Fibroblast of skin of left quadriceps (primary cell): ENCODE data around the gene ARF4.

Source experiments
- DNase-seq, 2 experiments: peaks; one replicate each; pipeline ENCODE4 v3.0.0-alpha.2; 2013; ENCODE audit warnings: low read depth in 2 of 2

ARF4 gene

DNA sequence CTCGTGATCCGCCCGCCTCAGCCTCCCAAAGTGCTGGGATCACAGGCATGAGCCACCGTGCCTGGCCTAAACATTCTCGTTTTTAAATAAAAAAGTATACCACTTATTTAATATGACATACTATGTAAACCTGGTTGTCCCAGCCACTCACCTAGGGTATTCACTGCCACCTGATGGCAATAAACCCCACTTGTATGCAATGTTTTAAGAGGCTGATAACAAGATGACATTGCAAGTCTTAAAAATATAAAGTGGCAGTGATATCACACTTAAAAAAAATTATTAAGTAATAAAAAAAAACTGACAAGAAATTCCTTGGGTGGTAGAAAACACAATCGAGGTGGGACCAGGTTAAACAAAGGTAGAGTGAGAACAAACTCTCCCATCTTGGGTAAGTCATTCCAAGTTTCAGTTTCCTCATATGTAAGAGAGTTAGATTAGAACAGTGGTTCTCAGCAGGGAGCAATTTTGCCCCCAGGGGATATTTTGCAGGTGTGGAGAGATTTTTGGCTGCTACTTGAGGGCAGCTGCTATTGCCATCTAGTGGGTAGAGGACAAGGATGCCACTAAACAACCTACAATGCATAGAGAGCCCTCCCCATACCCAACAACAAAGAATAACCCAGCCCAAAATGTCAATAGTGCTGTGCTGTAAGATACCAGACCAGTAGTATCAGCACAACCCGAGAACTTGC is 14.5 kb downstream of the ARF4 start:
- DNase-seq = no peak

DNA sequence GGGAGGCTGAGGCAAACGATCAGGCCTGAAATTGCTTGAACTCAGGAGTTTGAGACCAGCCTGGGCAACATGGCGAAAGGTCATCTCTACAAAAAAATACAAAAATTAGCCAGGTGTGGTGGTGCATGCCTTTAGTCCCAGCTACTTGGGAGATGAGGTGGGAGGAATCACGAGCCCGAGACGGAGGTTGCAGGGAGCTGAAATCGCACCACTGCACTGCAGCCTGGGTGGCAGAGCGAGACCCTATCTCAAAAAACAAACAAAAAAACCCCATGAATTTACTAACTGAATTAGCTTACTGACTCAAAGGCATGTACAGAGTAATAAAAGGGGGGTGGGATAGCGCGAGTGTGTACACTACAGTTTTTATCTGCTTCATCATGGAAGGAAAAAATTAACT is 19.3 kb downstream of the ARF4 start:
- no peak for DNase-seq

DNA sequence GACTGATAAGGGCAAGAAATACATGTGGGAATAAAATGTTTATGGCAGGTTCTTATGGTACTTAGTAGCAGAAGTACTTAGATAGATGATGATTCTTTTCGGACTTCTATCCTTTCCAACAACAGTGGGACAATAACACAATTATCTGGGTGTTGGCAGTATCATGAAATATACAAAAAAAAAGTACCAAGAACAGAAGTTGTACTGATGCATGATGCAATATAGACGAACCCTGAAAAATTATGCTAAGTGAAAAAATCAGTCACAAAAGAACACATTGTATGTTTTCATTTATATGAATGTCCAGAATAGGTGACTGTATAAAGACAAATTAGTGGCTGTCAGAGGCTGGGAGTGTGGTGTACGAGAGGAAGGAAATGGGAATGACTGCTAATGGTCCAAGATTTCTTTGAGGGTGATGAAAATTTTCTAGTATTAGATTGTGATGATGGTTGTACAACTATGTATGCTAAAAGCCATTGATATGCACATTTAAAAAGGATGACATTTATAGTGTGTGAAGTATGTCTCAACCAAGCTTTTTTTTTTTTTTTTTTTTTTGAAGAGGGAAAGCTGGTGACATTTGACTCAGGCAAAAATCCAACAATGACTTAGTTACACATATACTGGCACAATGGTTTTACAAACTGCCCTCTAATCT is 21.0 kb downstream of the ARF4 start:
- no peak for DNase-seq

DNA sequence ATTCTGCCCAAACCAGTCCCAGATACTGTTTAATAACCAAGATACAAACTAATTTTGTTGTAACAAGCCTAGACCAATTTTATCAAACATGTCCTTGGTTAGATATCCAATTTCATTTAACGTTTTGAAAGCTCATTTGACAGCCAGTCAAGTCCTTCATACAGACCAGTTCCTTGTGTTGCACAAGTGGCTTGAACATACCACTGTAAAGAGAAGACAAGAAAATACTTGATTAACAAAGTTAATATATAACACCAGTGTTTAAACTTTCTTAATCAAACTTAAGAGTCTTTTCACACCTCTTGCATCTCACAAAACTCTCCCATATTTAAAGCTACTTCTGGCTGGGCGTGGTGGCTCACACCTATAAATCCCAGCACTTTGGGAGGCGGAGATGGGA is 25.0 kb downstream of the ARF4 start:
- no peak for DNase-seq

DNA sequence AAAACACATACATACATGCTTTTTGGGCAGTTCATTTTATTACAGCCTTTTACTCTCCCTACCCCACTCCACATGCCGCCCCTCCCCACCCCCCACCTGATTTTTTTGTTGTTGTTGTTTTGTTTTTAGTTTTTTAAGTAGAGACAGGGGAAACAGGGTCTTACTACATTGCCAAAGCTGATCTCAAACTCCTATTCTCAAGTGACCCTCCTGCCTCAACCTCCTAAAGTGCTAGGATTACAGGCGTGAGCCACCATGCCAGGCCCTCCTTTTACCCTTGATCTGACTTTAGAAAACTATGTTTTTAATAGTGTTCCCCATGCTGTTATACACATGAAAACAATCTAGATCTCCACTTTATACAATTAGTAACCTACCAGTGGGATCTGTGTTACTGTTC is 26.3 kb downstream of the ARF4 start:
- no peak for DNase-seq

DNA sequence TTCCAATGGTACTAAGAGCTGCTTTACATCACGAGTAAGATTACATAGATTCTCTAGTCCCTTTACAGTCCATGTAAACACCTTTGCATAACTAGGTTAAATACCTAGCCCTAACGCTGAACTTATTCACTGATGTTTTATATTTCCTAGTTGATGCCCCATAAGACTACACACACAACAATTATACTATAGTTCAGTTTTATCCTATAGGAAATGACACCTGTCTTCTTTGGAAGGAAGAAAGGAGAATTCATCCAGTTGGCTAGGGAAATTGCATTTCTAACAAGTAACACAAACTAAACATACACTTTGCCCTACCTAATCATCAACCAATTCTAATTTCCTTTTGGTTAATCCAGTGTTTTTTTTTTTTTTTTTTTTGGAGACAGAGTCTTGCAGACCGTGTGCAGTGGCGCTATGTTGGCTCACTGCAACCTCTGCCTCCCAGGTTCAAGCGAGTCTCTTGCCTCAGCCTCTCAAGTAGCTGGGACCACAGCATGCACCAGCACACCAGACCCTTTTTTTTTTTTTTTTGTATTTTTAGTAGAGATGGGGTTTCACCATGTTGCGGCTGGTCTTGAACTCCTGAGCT is 27.2 kb downstream of the ARF4 start:
- DNase-seq = no peak

DNA sequence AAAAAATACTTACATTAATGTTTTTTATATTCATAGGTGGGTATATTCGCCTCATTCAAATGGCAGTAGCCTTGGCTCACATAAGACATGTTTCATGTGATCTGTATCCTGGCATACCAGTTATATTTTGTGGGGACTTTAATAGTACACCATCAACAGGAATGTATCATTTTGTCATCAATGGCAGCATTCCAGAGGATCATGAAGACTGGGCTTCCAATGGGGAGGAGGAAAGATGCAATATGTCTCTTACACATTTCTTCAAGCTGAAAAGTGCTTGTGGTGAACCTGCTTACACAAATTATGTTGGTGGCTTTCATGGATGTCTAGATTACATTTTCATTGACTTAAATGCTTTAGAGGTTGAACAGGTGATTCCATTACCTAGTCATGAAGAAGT is 37.6 kb downstream of the ARF4 start:
- DNase-seq = peak; percentile 11 to 18

DNA sequence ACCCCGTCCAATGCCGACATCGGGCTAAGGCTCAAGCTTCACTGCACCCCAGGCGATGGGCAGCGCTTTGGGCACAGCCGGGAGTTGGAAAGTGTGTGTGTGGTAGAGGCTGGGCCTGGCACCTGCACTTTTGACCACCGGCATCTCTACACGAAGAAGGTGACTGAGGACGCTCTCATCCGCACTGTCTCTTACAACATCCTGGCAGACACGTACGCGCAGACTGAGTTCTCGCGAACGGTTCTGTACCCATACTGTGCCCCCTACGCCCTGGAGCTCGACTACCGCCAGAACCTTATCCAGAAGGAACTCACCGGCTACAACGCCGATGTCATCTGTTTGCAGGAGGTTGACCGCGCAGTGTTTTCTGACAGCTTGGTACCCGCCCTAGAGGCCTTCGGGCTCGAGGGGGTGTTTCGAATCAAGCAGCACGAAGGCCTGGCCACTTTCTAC is 40.0 kb downstream of the ARF4 start:
- DNase-seq = no peak

DNA sequence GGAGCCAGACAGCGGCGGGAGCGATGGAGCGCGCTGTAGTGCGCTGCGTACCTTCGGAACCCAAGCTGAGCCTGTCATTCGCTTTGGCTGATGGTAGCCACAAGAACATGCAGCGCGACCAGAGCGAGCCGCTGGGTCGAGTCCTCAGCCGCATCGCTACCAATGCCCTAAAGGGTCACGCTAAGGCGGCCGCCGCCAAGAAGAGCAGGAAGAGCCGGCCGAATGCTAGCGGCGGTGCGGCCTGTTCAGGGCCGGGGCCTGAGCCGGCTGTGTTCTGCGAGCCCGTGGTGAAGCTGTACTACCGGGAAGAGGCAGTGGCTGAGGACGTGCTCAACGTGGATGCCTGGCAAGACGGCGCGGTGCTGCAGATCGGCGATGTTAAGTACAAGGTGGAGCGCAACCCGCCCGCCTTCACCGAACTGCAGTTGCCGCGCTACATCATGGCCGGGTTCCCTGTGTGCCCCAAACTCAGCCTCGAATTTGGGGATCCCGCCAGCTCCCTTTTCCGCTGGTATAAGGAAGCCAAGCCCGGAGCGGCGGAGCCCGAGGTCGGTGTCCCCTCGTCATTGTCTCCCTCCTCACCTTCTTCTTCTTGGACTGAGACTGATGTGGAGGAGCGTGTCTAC is 40.6 kb downstream of the ARF4 start:
- DNase-seq = no peak

DNA sequence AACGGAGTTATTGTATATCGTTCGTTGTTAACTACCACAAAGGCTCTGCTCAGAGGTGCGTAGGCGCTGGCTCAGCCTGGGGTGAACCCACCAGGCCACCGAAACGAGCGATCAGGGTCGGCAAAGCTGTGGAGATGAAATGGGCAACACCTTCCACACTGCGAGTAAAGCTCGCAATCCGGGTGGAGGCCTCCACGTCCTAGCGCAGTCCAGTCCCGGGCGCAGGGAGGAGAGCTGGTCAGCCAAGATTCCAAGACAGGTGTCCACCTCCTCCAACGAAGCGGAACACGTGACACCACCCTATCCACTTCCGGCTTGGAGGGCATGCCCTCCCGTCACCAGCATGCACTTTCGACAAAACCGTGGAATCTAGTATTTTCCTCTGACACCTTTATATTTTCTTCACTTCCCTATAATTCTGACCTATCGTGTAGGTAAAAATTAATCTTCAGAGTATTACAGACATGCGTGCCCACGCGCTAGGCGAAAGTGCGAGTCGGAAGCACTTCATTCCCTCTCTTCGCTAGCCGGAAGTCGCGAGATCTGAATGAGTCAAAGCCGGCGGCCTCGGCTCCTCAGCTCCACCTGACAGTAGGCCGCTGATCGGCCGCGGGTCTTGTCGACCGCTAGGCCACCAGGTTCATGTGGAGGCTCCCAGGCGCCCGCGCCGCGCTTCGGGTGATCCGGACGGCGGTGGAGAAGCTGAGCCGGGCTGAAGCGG is 41.2 kb downstream of the ARF4 start, which contains the start of gene PDE12:
TSS of gene PDE12 (plus strand) at position 537 of the 721 bp plus-strand sequence. CDS start at position 643, 106 bp downstream.
- peak; percentile 78 to 80 for DNase-seq

DNA sequence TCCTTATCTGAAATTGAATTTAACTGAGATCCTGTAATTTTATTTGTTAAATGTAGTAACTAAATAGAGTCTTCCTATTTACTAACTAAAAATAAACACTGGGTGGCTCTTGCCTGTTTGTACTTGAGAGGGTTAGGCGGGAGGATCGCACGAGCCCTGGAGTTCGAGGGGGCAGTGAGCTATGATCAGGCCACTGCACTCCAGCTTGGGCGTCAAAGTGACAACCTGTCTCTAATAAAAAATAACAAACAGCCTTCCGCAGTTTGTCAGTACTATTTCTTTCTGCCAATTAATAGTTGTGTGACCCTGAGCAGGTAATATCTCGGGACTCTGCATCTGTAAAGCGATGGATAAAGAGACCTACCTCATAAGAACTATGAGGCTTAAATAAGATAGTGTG is 41.8 kb downstream of the ARF4 start:
- no peak for DNase-seq

DNA sequence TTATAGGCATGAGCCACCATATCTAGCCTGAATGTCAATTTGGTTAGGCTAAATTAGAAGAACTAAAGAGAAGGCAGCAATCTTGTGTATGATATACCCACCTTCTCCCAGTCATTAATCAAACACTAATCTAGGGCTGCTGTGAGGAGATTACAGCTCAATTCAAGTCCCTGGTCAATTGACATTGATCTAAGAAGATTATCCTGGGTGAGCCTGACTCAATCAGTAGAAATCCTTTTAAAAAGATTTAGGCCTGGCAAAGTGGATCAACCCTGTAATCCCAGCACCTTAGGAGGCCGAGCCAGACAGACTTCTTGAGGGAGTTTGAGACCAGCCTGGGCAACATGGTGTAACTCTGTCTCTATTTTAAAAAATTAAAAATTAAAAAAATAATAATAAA is 50.5 kb downstream of the ARF4 start:
- no peak for DNase-seq

DNA sequence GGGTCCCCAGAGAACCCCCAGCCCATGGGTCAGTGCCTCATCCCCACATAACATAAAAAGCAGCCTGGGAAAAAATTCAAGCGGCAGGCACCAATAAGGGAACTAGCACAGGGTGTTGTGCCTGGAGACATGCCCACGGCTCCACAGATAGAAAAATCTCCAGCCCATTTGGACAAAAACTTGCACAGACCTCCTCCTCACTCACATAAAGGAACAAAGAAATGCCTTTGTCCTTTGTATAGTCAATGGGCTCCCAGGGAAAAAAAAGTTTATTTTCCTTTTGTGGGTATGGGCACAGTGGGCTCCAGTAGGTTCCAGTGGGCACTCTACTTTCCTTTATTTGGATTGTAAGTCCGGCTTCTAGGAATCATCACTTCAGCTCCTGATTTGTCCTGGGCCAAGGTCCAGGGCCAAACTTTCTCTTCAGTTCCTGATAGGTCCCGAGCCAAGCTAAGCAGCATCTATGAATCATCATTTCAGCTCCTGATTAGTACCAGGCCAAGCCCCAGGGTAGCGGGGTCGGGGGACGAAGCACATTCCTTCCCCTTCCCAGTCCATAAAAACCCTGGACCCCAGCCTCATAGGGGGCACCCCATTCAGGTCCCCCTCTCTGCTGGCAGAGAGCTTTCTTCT is 51.4 kb downstream of the ARF4 start:
- DNase-seq = no peak

DNA sequence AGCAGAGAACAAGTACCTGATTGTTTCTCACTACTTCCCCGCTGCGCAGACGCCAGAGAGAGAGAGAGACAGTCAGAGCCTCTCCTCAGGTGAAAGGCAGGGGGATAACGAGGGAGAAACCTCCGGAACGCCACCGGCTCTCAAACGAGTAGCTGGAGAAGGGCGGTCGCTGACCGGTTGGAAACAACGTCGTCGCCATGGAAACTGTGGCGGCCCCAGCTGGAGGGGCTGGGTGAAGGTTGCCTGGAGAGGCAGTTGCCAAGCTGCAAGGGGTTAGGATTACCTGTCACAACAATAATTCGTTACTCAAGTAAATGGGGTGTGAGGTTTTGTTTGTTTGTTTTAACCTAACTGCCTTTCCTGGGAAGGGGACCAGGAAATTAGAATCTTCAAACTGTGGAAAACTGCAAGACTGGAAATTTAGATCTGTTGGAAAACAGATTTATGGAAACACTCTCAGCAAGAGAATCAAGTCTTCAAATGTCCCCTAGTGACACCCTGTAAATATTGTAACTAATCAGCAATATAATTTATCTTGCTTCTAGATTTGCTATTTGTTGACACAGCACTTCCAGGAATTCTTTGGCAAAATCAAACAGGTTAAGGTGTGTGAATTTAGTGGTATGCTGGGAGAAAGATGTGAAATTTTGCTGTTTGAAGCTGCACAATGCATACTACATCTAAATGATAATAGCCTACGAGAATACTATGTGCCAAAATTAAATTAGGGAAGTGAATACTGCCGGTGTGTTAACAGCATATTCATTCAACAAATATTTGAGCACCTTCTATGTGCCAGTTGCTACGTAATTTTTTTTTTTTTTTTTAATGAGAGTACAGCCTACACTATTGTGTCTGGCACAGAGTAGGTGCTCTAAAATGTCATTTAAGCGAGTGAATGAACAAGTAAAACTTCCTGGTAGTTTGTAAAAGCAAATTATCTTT is 52.7 kb downstream of the ARF4 start, which contains the start of gene DNAH12:
TSS of gene DNAH12 (minus strand) at position 164 of the 945 bp plus-strand sequence. CDS start 1,474 bp downstream, outside the sequence.
- DNase-seq = no peak

DNA sequence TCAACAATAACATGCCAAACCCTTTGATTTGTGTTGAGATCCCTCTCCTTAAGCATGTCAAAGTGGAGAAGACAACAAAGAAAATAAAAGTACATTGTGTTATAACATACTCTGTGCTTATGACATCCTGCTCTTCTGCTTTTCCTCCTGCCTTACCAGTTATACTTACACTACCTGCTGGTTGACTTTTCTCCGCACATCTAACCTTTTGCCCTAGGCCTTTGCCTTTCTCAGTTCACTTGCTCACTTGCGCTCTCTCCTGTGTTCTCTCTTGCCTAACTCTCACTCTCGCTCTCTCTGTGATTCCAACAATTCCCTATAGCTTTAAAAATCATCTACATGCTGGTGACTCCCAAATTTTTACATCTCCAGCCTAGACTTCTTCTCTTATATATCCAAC is 58.7 kb downstream of the ARF4 start:
- no peak for DNase-seq

DNA sequence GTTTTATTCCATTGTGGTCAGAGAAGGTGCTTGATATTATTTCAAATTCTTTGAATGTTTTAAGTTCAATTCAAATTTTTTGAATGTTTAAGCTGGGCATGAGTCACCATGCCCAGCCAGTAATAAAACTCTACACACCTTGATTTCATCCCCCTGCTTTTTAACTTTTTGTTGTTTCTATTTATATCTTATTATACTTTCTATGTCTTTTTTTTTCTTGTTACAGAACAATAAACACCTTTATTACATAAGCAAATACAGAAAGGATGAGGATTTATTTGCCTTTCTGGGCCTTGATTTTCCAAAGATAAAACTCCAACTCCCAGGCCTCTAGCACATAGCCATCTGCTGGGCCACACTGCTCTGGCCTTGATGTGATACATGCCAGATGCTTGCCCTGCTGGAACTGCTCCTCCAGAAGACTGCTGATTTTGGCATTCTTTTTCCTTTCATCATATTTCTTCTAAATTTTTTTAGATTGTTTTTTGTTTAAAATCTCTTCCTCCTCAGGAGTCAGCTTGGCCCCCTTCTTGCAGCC is 67.0 kb downstream of the ARF4 start:
- DNase-seq = no peak
